ENCODE results near the gene PDP2. TPM values are rescaled to one million over a fixed set of nuclear protein-coding genes. Genes with fewer than 3 reads are reported as not detected.

Gene PDP2
- total RNA-seq, 2 experiments from 2014 or later, result 13.8 to 29.2 TPM

GRCh38 chr16:66919569-66920298 lies 39.4 kb downstream of the PDP2 start:
- no peaks in the 10 kb centered on the region for H4K20me1 ChIP-seq (ENCODE audit: insufficient read depth, low read length)
- H3K79me2 ChIP-seq (ENCODE audit: insufficient read depth, low read depth, low read length), result no peaks in the 10 kb centered on the region
- no peak overlapping the region for H3K27ac ChIP-seq (ENCODE audit: low read depth, low read length, poor library complexity, severe bottlenecking)
- H3K4me1 ChIP-seq (ENCODE audit: insufficient read depth, low read length, poor library complexity, severe bottlenecking), result no peaks in the 10 kb centered on the region
- H3K4me3 ChIP-seq (ENCODE audit: low read depth, low read length, poor library complexity, severe bottlenecking), result no peak overlapping the region
- intact Hi-C loops (cut with micrococcal nuclease; ENCODE audit: unreplicated experiment), result no loop called here
- no peaks in the 10 kb centered on the region for H3K36me3 ChIP-seq (ENCODE audit: insufficient read depth, low read length)
- no peaks in the 10 kb centered on the region for H3K9me2 ChIP-seq (ENCODE audit: insufficient read depth, low read length)
- BruUV-seq (replicated peaks), result no TSS peak
- no peak overlapping the region for H2AFZ ChIP-seq (ENCODE audit: low read length)
- H3K4me2 ChIP-seq (ENCODE audit: low read length), result no peak overlapping the region
- CTCF ChIA-PET (ENCODE audit: unreplicated experiment), result interaction anchor here (0.7 to 1.3 kb wide), 2 partner anchors 9 to 12 kb away, joined by 3 read pairs; no protein-coding TSS in a partner anchor
- no peaks in the 10 kb centered on the region for H3K9me3 ChIP-seq (ENCODE audit: low read length)
- POLR2A ChIA-PET, result no interaction called here
- no peak for TF ChIP-seq CTCF (conservative IDR thresholded peaks at IDR 0.05; ENCODE audit: low read length)
- no peak for TF ChIP-seq EZH2phosphoT487 (IDR thresholded peaks at IDR 0.05; ENCODE audit: borderline replicate concordance, low read depth, low read length)
- DNase-seq (ENCODE audit: low spot score), result no peak

GRCh38 chr16:66920299-66920590 lies 39.9 kb downstream of the PDP2 start:
- Histone ChIP-seq H3K36me3 (ENCODE audit: insufficient read depth, low read length) (no peaks in the 10 kb centered on the region), H3K4me2 (ENCODE audit: low read length) (no peak overlapping the region), H3K4me1 (ENCODE audit: insufficient read depth, low read length, poor library complexity, severe bottlenecking) (no peaks in the 10 kb centered on the region), H3K9me3 (ENCODE audit: low read length) (no peaks in the 10 kb centered on the region), H3K9me2 (ENCODE audit: insufficient read depth, low read length) (no peaks in the 10 kb centered on the region), H2AFZ (ENCODE audit: low read length) (no peak overlapping the region), H3K4me3 (ENCODE audit: low read depth, low read length, poor library complexity, severe bottlenecking) (no peak overlapping the region), H3K27ac (ENCODE audit: low read depth, low read length, poor library complexity, severe bottlenecking) (no peak overlapping the region), H3K79me2 (ENCODE audit: insufficient read depth, low read depth, low read length) (no peaks in the 10 kb centered on the region), H4K20me1 (ENCODE audit: insufficient read depth, low read length) (no peaks in the 10 kb centered on the region)
- ChIA-PET POLR2A (no interaction called here), CTCF (ENCODE audit: unreplicated experiment) (interaction anchor here (1.3 kb wide), 1 partner anchor 8 kb away, joined by 3 read pairs; no protein-coding TSS in a partner anchor)
- intact Hi-C loops (cut with micrococcal nuclease; ENCODE audit: unreplicated experiment), result no loop called here
- no TSS peak for BruUV-seq (replicated peaks)
- TF ChIP-seq EZH2phosphoT487 (IDR thresholded peaks at IDR 0.05; ENCODE audit: borderline replicate concordance, low read depth, low read length), result no peak
- no peak for TF ChIP-seq CTCF (conservative IDR thresholded peaks at IDR 0.05; ENCODE audit: low read length)
- DNase-seq (ENCODE audit: low spot score), result no peak

GRCh38 chr16:66920924-66921680 lies 40.8 kb downstream of the PDP2 start:
- H3K4me1 ChIP-seq (ENCODE audit: insufficient read depth, low read length, poor library complexity, severe bottlenecking), result no peaks in the 10 kb centered on the region
- H3K36me3 ChIP-seq (ENCODE audit: insufficient read depth, low read length), result no peaks in the 10 kb centered on the region
- no peak for TF ChIP-seq EZH2phosphoT487 (IDR thresholded peaks at IDR 0.05; ENCODE audit: borderline replicate concordance, low read depth, low read length)
- TF ChIP-seq CTCF (conservative IDR thresholded peaks at IDR 0.05; ENCODE audit: low read length), result no peak
- no peaks in the 10 kb centered on the region for H4K20me1 ChIP-seq (ENCODE audit: insufficient read depth, low read length)
- no peaks in the 10 kb centered on the region for H3K79me2 ChIP-seq (ENCODE audit: insufficient read depth, low read depth, low read length)
- CTCF ChIA-PET (ENCODE audit: unreplicated experiment), result no interaction called here
- H3K27ac ChIP-seq (ENCODE audit: low read depth, low read length, poor library complexity, severe bottlenecking), result no peak overlapping the region
- H3K4me2 ChIP-seq (ENCODE audit: low read length), result no peak overlapping the region
- no TSS peak for BruUV-seq (replicated peaks)
- no peak for DNase-seq (ENCODE audit: low spot score)
- intact Hi-C loops (cut with micrococcal nuclease; ENCODE audit: unreplicated experiment), result no loop called here
- H3K9me3 ChIP-seq (ENCODE audit: low read length), result no peaks in the 10 kb centered on the region
- H3K4me3 ChIP-seq (ENCODE audit: low read depth, low read length, poor library complexity, severe bottlenecking), result no peak overlapping the region
- POLR2A ChIA-PET, result no interaction called here
- no peaks in the 10 kb centered on the region for H3K9me2 ChIP-seq (ENCODE audit: insufficient read depth, low read length)
- H2AFZ ChIP-seq (ENCODE audit: low read length), result no peak overlapping the region

All from OCI-LY7 (cell line).